ENCODE results near the gene CFAP97D2.
A peak's percentile ranks its signal among the peaks of the same experiment; 100 is the strongest.
"Not testable (repeated sequence)": the region's sequence is repeated elsewhere in the genome, so short reads cannot be mapped to it uniquely, and the experiment has no call there.

Gene CFAP97D2

DNA sequence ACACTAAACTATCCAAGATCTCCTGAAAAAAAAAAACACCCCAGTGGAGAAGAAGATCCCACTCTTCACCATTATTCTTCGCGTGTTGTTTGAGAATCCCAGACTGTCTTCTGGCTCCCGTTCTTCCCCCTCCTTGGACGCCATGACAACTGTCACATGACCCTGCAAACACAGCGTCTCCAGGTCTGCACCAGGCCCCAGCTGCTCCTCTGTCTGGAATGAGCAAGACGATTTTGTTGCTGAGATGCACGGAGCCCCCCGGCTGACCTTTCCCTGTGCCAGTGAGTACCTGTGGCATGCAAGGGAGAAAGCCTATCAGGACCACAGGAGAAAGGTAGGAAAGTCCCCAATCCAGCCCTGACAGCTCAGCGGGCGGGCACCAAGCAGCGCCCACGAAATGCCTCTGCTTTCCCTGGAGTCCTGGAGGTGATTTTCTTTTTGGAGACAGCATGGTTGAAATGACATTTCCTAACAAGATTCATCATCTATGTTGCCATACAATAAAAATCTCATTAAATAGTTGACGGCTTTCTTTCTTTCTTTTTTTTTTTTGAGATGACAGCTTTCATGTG is at the start of gene CFAP97D2:
CFAP97D2 (plus strand) TSS at position 171 of the 572 bp plus-strand sequence; CDS start at position 245, 74 bp downstream.
- Histone ChIP-seq H3K9ac (ENCODE audit: low read length) (no peak within 1 kb of the TSS), H3K9me3 (ENCODE audit: control insufficient read depth, low read length) (no peaks in the 10 kb centered on the region), H3K36me3 (ENCODE audit: control insufficient read depth, insufficient read depth, low read length) (no peaks in the 10 kb centered on the region), H3K27me3 (ENCODE audit: control insufficient read depth, insufficient read depth, low read length) (peaks cover 10% of the 10 kb centered on the region), H3K4me3 (ENCODE audit: low read length) (no peak within 1 kb of the TSS), H3K4me1 (ENCODE audit: control insufficient read depth, insufficient read depth, low read length) (no peaks in the 10 kb centered on the region)

- peaks cover 25% of the 10 kb centered on the region for H3K4me1 ChIP-seq (ENCODE audit: control insufficient read depth, insufficient read depth, low read length)
- H3K9ac ChIP-seq (ENCODE audit: low read length), result no peak overlapping the region
- H3K4me3 ChIP-seq (ENCODE audit: low read length), result no peak overlapping the region
These were observed 49.4 kb upstream of the CFAP97D2 start for GRCh38 chr13:114129649-114130062.

DNA sequence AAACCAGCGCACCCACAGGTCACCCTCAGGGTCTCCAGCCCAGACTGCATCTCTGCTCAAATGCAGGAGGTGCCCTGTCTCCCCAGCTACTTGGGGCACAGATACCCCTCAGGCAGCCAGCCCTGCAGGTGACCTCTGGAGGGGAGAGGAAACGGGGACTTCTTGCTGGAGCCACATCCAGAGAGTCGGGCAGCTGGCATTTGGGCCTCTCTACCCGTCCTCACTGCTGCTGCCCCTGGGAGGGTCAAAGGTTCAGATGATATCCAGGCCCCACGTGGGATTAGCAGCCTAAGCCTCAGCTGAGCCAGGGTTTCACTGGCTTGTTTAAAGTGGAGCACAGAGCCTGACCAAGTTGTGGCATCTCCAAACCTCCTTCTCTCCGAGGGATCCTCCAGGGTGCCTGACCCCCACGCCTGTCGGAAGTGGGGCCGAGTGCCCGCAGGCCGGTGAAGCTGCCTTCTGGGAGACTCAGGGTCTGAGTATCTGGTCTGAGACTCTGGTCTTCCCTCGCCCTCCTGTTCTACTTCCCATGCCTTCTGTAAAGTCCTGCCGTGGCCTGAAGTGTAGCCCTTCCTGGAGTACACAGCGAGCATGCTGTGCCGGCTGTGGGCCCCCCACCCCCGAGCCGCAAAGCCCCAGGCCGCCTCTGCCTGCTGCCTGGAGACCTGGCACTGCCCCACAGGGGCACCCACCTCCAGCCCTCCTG is 48.8 kb upstream of the CFAP97D2 start:
- H3K4me3 ChIP-seq (ENCODE audit: low read length), result no peak overlapping the region
- H3K4me1 ChIP-seq (ENCODE audit: control insufficient read depth, insufficient read depth, low read length), result peaks cover 25% of the 10 kb centered on the region

More at GRCh38 chr13:114129649-114130062, 49.4 kb upstream of the CFAP97D2 start:
- Histone ChIP-seq H3K36me3 (ENCODE audit: control insufficient read depth, insufficient read depth, low read length) (no peaks in the 10 kb centered on the region), H3K27me3 (ENCODE audit: control insufficient read depth, insufficient read depth, low read length) (peaks cover 27% of the 10 kb centered on the region), H3K9me3 (ENCODE audit: control insufficient read depth, low read length) (no peaks in the 10 kb centered on the region)

GRCh38 chr13:114130837-114131582 is 48.0 kb upstream of the CFAP97D2 start:
- Histone ChIP-seq H3K9ac (ENCODE audit: low read length) (peak overlapping the region; percentile 61), H3K4me1 (ENCODE audit: control insufficient read depth, insufficient read depth, low read length) (peaks cover 25% of the 10 kb centered on the region), H3K27me3 (ENCODE audit: control insufficient read depth, insufficient read depth, low read length) (peaks cover 27% of the 10 kb centered on the region), H3K4me3 (ENCODE audit: low read length) (peak overlapping the region; percentile 49), H3K36me3 (ENCODE audit: control insufficient read depth, insufficient read depth, low read length) (no peaks in the 10 kb centered on the region), H3K9me3 (ENCODE audit: control insufficient read depth, low read length) (no peaks in the 10 kb centered on the region)

More for the DNA sequence above, 48.8 kb upstream of the CFAP97D2 start:
- Histone ChIP-seq H3K9me3 (ENCODE audit: control insufficient read depth, low read length) (no peaks in the 10 kb centered on the region), H3K9ac (ENCODE audit: low read length) (peak overlapping the region; percentile 61), H3K36me3 (ENCODE audit: control insufficient read depth, insufficient read depth, low read length) (no peaks in the 10 kb centered on the region), H3K27me3 (ENCODE audit: control insufficient read depth, insufficient read depth, low read length) (peaks cover 27% of the 10 kb centered on the region)

DNA sequence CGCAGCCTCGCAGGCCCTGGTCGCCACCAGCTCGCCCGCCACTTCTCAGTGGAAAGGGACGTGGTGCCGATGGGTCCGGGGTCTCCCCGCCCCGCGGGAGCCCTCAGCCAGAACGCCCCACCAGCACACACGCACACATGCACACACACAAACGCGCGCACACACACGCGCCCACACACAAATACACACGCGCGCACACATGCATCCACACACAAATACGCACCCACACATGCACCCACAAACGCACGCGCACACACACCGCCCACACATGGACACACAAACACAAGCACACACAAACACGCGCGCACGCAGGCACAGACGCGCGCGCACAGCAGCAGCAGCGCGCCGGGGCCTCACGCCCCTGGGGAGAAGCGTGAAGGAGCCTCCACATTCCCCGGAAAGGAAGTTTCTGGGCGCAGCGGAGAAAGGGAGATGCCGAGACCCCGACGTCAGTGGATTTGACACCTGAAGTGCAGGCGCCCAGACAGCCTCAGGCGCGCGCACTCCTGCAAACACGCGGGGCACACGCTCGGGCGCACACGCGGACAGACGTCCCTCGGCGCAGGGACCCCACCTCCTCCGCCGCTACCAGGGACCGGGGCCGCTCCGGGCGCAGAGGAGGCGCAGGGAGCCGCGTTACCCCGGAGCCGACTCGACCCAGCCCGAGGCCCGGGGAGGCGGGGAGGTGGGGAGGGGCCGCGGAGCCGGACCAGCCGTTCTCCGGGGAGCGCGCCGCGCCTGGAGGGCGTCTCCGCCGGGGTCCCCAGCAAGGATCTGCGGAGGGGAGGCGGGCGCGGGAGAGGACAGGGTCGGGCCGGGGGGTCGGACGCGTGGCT is 47.3 kb upstream of the CFAP97D2 start:
- peak overlapping the region; percentile 61 for H3K9ac ChIP-seq (ENCODE audit: low read length)
- no peaks in the 10 kb centered on the region for H3K36me3 ChIP-seq (ENCODE audit: control insufficient read depth, insufficient read depth, low read length)
- peaks cover 27% of the 10 kb centered on the region for H3K27me3 ChIP-seq (ENCODE audit: control insufficient read depth, insufficient read depth, low read length)
- H3K4me3 ChIP-seq (ENCODE audit: low read length), result peak overlapping the region; percentile 49
- no peaks in the 10 kb centered on the region for H3K9me3 ChIP-seq (ENCODE audit: control insufficient read depth, low read length)
- H3K4me1 ChIP-seq (ENCODE audit: control insufficient read depth, insufficient read depth, low read length), result peaks cover 25% of the 10 kb centered on the region

- H3K9me3 ChIP-seq (ENCODE audit: control insufficient read depth, low read length), result no peaks in the 10 kb centered on the region
- H3K36me3 ChIP-seq (ENCODE audit: control insufficient read depth, insufficient read depth, low read length), result no peaks in the 10 kb centered on the region
- H3K4me3 ChIP-seq (ENCODE audit: low read length), result peak within 1 kb of the TSS; percentile 49
- peaks cover 25% of the 10 kb centered on the region for H3K4me1 ChIP-seq (ENCODE audit: control insufficient read depth, insufficient read depth, low read length)
- peak within 1 kb of the TSS; percentile 61 for H3K9ac ChIP-seq (ENCODE audit: low read length)
- H3K27me3 ChIP-seq (ENCODE audit: control insufficient read depth, insufficient read depth, low read length), result peaks cover 27% of the 10 kb centered on the region
These were observed 46.5 kb upstream of the CFAP97D2 start, which contains the start of gene RASA3 for GRCh38 chr13:114132419-114133121. TSS of gene RASA3 (minus strand) at chr13:114132623. CDS start at chr13:114132489, 134 bp downstream.

DNA sequence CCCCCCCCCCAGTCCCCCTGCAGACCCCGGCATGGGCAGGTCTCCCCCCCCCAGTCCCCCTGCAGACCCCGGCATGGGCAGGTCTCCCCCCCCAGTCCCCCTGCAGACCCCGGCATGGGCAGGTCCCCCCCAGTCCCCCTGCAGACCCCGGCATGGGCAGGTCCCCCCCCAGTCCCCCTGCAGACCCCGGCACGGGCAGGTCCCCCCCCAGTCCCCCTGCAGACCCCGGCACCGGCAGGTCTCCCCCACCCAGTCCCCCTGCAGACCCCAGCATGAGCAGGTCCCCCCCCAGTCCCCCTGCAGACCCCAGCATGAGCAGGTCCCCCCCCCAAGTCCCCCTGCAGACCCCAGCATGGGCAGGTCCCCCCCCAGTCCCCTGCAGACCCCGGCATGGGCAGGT is 45.9 kb upstream of the CFAP97D2 start:
- not testable (repeated sequence) for H3K9ac ChIP-seq (ENCODE audit: low read length); H3K9me3 ChIP-seq (ENCODE audit: control insufficient read depth, low read length); H3K4me3 ChIP-seq (ENCODE audit: low read length); H3K36me3 ChIP-seq (ENCODE audit: control insufficient read depth, insufficient read depth, low read length)
- Histone ChIP-seq H3K4me1 (ENCODE audit: control insufficient read depth, insufficient read depth, low read length) (peaks cover 25% of the 10 kb centered on the region), H3K27me3 (ENCODE audit: control insufficient read depth, insufficient read depth, low read length) (peaks cover 27% of the 10 kb centered on the region)

GRCh38 chr13:114133552-114133951 is 45.5 kb upstream of the CFAP97D2 start:
- H3K36me3 ChIP-seq (ENCODE audit: control insufficient read depth, insufficient read depth, low read length); H3K9me3 ChIP-seq (ENCODE audit: control insufficient read depth, low read length); H3K9ac ChIP-seq (ENCODE audit: low read length); H3K4me3 ChIP-seq (ENCODE audit: low read length): not testable (repeated sequence)
- H3K27me3 ChIP-seq (ENCODE audit: control insufficient read depth, insufficient read depth, low read length), result peaks cover 27% of the 10 kb centered on the region
- H3K4me1 ChIP-seq (ENCODE audit: control insufficient read depth, insufficient read depth, low read length), result peaks cover 25% of the 10 kb centered on the region

DNA sequence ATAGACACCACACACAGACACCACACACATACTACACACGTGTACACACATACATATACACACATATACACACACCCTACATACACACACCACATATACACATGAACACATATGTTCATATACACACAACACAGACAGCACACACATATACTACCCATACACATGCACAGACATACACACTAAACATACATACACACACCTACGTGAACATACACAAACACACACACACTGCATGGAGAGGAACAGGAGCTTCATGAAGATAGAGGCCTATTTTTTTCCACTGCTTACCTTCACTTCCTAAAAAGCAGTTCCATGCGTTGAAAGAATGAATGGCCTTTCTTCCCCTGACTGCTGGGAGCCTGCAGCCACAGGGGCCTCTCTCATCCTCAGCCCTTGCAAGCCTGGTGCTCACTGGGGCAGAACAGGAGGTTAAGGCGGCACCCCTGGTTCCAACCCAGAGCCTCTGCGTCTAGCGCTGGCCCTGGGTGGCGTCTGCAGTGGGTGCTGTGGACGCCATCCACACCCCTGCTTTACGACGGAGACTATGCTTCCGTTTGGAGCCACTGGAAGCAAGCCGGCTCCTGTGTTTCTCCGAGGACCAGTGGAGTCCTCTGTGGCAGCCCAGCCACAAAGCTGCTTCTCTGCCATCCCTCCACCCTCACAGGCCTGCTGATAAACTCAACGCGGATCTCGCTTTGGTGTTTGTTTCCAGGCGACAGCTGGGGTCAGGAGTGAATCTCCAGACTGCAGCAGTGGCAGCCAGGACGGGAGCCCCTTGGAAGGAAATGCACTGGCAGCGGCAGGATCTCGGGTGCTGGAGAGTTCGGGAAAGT is 44.7 kb upstream of the CFAP97D2 start:
- peaks cover 26% of the 10 kb centered on the region for H3K27me3 ChIP-seq (ENCODE audit: control insufficient read depth, insufficient read depth, low read length)
- peaks cover 24% of the 10 kb centered on the region for H3K4me1 ChIP-seq (ENCODE audit: control insufficient read depth, insufficient read depth, low read length)
- H3K9me3 ChIP-seq (ENCODE audit: control insufficient read depth, low read length), result no peaks in the 10 kb centered on the region
- H3K4me3 ChIP-seq (ENCODE audit: low read length), result no peak overlapping the region
- H3K9ac ChIP-seq (ENCODE audit: low read length), result no peak overlapping the region
- H3K36me3 ChIP-seq (ENCODE audit: control insufficient read depth, insufficient read depth, low read length), result no peaks in the 10 kb centered on the region

DNA sequence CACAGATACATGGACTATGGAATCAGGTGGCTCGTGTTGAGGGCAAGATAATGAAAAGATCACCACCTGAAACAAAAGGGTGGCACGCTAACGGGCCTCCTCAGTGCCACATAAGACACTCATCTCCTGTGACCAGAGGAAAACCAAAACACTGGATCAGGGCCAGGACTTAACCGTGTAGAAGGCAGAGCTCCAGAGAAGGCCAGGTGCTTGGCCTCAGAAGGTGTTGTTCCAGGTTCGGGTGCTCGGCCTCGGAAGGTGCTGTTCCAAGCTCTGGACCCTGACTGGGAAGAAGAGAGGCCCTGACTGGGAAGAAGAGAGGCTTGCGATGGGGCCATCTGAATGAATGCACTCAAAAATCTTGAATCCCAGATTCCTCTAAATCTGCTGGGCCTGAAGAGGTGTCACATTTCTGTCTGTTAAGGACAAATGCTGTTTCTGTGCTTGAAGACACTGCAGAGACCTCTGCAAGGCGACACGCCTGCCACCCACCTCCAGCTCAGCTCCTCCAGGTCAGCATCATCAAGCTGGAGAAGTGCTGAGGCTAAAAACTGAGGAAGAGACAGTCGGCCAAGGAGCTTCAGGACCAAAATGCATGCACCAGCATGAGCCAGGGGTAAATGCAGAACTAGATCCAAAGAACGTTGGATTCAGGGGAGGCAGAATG is 44.0 kb upstream of the CFAP97D2 start:
- no peaks in the 10 kb centered on the region for H3K9me3 ChIP-seq (ENCODE audit: control insufficient read depth, low read length)
- H3K9ac ChIP-seq (ENCODE audit: low read length), result no peak overlapping the region
- H3K36me3 ChIP-seq (ENCODE audit: control insufficient read depth, insufficient read depth, low read length), result no peaks in the 10 kb centered on the region
- H3K4me1 ChIP-seq (ENCODE audit: control insufficient read depth, insufficient read depth, low read length), result peaks cover 16% of the 10 kb centered on the region
- no peak overlapping the region for H3K4me3 ChIP-seq (ENCODE audit: low read length)
- peaks cover 19% of the 10 kb centered on the region for H3K27me3 ChIP-seq (ENCODE audit: control insufficient read depth, insufficient read depth, low read length)

Data from mucosa of stomach (tissue), 1 donor.